Suppressor macrophage (primary cell): ENCODE measurements around the gene KRT16.
"Not testable (repeated sequence)": the region's sequence is repeated elsewhere in the genome, so short reads cannot be mapped to it uniquely, and the experiment has no call there.

Experiments
- DNase-seq, 4 experiments: peaks; one replicate each; pipeline ENCODE4 v3.0.0-alpha.2; 2020 to 2022

Gene KRT16

DNA sequence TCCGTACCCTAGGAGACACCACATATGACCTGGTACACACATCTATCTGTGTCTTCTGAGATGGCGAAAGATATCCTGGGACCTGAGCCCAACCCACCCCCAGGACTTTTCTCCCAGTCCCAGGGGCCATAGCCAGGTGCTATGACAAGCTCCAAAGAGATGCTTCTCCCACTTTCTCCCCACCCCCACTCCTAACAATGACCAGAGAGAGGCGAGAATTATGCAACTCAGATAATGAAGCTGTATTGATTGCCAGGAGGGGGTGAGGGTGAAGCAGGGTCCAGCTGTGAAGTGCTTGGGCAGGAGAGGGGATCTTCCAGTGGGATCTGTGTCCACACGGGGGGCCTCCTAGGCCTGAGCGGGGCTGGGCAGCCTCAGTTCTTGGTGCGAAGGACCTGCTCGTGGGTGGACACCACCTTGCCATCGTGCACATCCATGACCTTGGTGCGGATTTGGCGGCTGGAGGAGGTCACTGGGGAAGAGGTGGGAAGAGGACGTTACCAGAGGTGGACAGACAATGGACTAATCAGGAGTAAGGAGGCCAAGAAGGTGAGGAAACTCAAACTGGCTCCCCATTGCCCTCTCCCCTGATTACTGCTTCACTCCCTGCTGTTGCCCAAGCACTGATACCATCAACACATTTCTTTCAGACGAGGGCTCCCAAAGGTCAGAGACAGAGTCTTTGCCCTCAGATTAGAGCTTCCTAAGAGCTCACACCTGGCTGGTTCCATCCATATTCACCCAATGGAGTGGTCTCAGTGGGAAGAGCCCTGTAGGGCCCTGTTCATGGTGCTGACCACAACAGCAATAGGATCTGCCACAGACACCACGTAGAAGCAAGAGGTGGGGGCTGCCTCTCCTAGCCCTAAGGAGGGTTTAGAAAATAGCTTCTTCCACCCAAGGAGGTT lies 30.3 kb downstream of the KRT16 start:
- DNase-seq: not testable (repeated sequence)

DNA sequence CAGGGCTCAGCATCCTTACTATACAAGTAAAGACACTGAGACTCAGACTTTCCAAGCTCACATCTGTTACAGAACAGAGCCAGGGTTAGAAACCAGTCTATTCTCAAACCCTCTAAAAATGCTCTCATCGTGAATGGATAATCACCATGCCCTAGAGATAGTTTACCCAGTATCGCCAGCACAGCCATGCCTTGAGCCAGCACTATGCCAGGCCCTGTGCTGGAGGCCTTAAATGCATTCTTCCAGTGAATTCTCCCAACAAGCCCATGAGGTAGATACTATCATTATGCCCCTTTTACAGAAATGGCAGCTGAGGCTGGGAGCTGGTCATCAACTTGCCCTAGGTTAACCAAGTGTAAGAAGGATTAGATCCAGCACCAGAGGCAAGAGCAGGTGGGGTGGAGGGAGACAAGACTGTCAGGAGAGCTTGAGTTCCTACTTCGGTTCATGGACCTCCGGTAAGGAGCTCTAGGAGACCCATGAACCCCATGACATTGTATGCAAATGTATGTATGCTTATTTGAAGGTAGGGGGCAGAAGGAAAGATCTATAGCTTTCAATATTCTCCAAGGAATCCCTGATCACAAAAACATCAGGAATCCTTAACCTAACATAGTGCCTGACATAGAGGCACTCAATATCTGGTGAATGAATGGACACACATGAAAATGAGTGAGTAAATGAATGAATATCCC lies 31.1 kb downstream of the KRT16 start:
- no peak for DNase-seq

DNA sequence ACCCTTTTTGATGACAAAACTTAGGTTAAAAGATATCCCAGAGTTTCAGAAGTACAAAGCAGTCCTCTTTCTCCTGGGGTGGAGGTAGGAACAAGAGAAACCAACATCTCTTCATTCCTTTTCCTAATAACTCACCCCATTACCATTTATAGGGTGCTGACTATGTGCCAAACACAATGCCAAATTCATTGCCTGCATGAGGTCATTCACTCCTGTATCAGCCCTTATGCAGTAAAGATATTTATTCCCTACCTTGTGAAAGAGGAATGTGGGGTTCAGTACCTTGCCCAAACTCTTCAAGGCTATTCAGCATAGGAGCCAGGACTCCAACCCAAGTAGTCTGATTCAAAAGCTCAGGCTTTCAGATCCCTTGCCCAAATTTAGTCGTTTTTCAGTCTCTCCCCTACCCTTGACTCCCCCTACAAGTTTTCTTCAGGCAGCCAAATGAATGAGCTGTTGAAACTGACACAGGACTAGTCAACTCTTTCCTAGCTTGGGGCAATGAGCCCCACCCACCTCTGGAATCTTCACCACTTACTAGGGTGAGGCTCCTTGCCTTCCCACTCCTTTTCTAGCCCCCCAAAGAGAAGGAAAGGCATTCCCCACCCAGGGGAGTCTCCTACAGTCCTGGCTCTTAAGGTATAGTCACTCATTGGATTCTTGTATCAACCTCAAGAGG lies 31.7 kb downstream of the KRT16 start:
- DNase-seq: no peak

DNA sequence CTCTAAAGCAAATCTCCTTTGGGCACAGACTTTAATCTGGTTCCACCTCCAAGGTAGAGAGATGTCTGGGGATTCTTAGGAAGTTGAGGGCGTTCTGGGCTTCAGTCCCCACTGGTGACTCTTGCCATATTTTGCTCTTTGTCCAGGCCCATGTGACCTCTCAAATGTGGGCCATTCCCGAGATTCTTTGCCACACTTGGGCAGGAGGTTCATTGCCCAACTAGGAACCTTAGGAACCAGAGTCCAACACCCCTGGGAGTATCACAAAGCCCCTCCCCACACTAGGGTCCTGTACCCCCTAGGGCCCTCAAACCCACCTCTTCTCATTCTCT lies 32.4 kb downstream of the KRT16 start:
- DNase-seq: no peak

DNA sequence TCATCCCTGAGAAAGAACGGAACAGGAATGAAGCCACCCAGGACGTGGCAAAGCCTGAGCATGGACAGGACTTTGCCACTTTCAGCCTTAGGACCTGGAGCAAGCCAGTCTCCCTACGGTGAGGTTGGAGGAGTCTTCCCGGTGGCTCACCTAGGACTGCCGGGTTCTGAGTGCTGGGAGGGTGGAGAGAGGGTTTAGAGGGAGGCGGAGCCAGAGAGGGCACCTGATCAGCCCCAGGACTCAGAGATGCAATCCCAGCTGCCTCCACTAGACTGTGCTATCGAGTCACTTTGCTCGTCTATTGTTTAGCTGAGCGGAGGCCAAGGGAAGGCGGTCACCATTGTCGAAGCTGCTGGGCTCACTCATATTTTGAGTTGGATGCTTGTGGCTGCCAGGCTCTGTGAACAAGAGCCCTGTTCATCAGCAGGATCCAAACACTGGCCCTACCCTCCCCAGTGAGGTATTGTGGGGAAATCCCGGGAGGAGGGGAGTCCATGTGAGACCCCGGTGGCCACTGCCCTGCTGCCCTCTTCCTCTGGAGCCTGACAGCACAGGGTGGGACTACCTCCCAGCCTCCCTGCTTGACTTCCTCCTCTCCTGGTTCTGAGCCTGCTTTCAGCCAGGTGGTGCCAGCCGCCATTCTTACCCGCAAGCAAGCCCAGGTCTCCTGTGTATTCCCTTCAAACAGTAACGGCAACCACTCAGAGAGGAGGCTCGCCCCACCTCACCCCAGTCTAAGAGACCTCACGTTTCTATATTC lies 32.9 kb downstream of the KRT16 start:
- peak; percentile 84 to 94 (median 87) for DNase-seq

- DNase-seq: no peak
These were observed 33.6 kb downstream of the KRT16 start for GRCh38 chr17:41578971-41579370.

GRCh38 chr17:41578538-41578937 lies 34.0 kb downstream of the KRT16 start:
- no peak for DNase-seq

DNA sequence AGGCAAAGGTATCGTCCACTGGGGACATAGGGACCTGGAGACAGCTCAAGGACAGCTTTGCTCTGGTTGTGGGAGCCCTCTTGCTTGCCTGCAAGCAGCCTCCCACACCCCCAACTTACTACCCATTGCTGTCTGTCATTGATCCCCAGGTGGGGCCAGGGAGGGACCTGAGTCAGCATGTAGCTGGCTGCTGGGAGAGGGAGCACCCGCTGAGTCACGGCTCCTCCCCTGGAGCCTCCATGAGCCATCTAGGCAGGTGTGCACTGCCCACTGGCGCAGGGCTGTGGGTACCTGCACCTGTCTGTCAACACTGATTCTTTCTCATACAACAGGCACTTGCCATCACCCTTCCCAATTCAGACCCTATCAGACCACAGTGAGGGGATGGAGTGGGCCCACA lies 35.8 kb downstream of the KRT16 start:
- DNase-seq: not testable (repeated sequence)

DNA sequence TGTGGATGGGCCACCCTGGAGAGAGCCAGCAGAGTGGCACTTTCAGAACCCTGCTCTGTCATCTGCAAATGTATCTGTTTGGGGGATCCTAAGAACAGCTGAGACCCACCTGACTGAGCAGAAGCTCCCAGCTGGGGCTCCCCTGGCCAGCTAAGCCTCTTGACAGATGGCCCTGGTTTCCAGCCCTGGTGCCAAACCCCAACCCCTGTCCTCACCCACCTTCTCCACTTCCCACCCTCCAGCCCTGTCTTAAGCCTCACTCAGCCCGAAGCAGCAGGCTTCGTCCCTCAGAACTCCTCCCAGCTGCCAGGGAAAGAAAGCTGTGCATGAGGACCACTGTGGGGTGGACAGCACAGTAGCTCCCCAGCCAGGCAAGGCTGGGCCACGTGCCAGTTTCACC lies 37.2 kb downstream of the KRT16 start:
- DNase-seq: no peak

DNA sequence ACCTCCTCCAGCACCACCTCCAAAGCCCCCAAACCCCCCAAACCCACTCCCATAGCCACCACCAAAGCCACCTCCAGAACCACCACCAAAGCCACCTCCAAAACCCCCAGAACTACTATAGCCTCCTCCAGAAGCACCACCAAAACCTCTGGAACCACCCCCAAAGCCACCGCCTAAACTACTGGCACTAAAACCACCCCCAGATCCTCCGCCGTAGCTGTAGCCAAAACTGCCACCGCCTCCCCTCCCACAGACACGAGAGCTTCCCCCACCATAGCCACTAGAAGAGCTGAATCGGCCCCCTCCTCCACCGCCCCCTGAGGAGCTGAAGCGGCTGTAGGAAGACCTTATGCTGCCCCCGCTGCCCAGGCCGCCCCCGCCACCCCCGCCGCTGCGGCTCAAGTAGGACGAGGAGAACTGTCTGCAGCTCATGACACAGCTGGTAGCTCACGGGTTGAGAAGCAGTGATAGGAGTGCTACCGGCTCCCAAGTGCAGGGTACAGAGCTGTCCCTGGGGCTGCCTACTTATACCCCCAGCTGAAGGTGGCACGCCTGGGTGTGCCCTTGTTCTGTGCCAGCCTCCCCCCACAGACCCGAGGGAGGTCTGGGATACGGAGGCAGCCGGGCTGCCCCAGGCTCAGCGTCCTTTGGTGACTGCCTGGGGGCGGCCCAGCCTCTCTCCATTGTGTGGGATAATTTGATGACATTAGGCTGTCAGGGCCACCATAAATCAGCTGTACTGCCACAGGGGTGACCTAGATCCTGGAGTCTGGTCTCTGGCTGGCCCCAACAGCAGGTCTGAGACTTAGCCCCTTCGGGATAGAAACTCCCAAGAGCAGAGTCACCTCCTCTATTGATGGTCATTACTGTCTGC lies 40.8 kb downstream of the KRT16 start, which contains the start of gene KRT9:
KRT9 (minus strand) TSS at position 499 of the 874 bp plus-strand sequence; CDS start at position 432, 67 bp downstream.
- DNase-seq: no peak

DNA sequence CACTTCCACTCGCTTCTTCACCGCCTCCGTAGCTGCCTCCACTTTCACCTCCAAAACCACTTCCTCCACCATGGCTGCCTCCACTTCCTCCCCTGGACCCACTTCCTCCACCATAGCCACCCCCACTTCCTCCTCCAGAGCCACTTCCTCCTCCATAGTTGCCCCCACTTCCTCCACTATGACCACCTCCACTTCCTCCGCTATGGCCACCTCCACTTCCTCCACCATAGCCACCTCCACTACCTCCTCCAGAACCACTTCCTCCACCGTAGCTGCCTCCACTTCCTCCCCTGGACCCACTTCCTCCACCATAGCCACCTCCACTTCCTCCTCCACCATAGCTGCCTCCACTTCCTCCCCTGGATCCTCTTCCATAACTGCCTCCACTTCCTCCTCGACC lies 45.2 kb downstream of the KRT16 start:
- peak in 1 of 4 experiments; percentile 5 for DNase-seq

DNA sequence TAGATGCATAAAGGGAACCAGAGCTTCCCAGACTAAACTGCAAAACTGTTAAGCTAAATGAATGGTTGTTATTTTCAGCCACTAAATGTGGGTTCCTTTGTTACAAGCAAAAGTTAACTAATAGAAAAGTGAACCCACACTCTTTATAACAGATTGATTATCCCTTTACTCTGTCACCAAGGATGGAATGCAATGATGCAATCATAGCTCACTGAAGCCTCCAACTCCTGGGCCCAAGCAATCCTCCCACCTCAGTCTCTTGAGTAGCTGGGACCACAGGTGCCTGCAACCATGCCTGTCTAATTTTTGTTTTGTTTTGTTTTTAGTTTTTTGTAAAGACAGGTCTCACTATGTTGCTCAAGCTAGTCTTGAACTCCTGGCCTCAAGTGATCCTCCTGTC lies 47.2 kb downstream of the KRT16 start:
- DNase-seq: no peak

DNA sequence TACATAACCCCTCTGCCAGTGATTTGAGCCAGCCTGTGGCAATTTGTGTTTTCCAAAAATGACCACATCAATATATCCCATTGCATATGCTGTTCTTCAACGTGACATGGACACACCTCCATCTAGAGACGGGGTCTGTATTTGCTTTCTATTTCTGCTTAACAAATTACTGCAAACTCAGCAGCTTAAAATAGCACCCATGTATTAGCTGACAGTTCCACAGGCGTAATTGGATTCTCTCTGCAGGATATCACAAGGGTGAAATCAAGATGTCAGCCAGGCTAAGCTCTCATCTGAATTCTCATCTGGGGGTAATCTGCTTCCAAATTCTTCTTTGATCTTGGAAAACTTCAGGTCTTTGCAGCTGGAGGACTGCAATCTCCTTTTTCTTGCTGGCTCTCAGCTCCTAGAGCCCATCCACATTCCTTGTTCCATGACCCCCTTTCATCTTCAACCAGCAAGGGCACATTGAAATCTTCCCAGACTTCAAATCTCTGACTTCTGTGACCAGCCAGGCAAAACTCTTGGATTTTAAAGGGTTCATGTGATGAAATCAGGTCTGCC lies 48.9 kb downstream of the KRT16 start:
- DNase-seq: no peak

- DNase-seq: no peak
These were observed 51.0 kb downstream of the KRT16 start for GRCh38 chr17:41561554-41561953.
